Measurements from ENCODE around the gene SCNM1. TPM values are rescaled to one million over a fixed set of nuclear protein-coding genes. Genes with fewer than 3 reads are reported as not detected.
A peak's percentile ranks its signal among the peaks of the same experiment; 100 is the strongest.
"Not testable (repeated sequence)": the region's sequence is repeated elsewhere in the genome, so short reads cannot be mapped to it uniquely, and the experiment has no call there.

Gene SCNM1
- polyA plus RNA-seq, 1 donor, result 36.7 TPM

GRCh38 chr1:151194894-151195594 is 29.1 kb downstream of the SCNM1 start:
- not testable (repeated sequence) for DNase-seq

GRCh38 chr1:151196292-151196800 is 30.4 kb downstream of the SCNM1 start:
- DNase-seq, result peak; percentile 76

- no peak for DNase-seq
These were observed 31.9 kb downstream of the SCNM1 start for GRCh38 chr1:151197863-151198253.

- peak; percentile 98 for DNase-seq
These were observed 32.5 kb downstream of the SCNM1 start, which contains the start of gene PIP5K1A for GRCh38 chr1:151198254-151199127. PIP5K1A (plus strand) TSS chr1:151198552; CDS start chr1:151198997, 445 bp downstream.

- DNase-seq, result peak; percentile 33
These were observed 34.1 kb downstream of the SCNM1 start for GRCh38 chr1:151199873-151200581.

GRCh38 chr1:151205381-151205965 is 39.5 kb downstream of the SCNM1 start:
- not testable (repeated sequence) for DNase-seq

- no peak for DNase-seq
These were observed 44.9 kb downstream of the SCNM1 start for GRCh38 chr1:151210830-151211229.

GRCh38 chr1:151211972-151212705 is 46.2 kb downstream of the SCNM1 start:
- no peak for DNase-seq

GRCh38 chr1:151213560-151213959 is 47.6 kb downstream of the SCNM1 start:
- no peak for DNase-seq

Other genes with a start within 250 kb of the SCNM1 start
- 45.0 TPM for gene SETDB1, start 239.8 kb upstream of the SCNM1 start, polyA plus RNA-seq (ENCODE audit: insufficient read length)
- gene CERS2, start 191.3 kb upstream of the SCNM1 start, polyA plus RNA-seq (ENCODE audit: insufficient read length), result 69.0 TPM
- 3.8 TPM for gene ANXA9, start 183.9 kb upstream of the SCNM1 start, polyA plus RNA-seq (ENCODE audit: insufficient read length)
- gene MINDY1, start 159.2 kb upstream of the SCNM1 start, polyA plus RNA-seq (ENCODE audit: insufficient read length), result 24.4 TPM
- 27.1 TPM for gene PRUNE1, start 157.7 kb upstream of the SCNM1 start, polyA plus RNA-seq (ENCODE audit: insufficient read length)
- gene BNIPL, start 129.6 kb upstream of the SCNM1 start, polyA plus RNA-seq (ENCODE audit: insufficient read length), result 1.1 TPM
- 6.0 TPM for gene C1orf56, start 118.4 kb upstream of the SCNM1 start, polyA plus RNA-seq (ENCODE audit: insufficient read length)
- 60.6 TPM for gene CDC42SE1, start 106.5 kb upstream of the SCNM1 start, polyA plus RNA-seq (ENCODE audit: insufficient read length)
- gene MLLT11, start 105.7 kb upstream of the SCNM1 start, polyA plus RNA-seq (ENCODE audit: insufficient read length), result 11.1 TPM
- gene GABPB2, start 95.4 kb upstream of the SCNM1 start, polyA plus RNA-seq (ENCODE audit: insufficient read length), result 7.0 TPM
- gene SEMA6C, start 19.5 kb upstream of the SCNM1 start, polyA plus RNA-seq (ENCODE audit: insufficient read length), result 120 TPM
- 2.5 TPM for gene TNFAIP8L2, start 9.5 kb upstream of the SCNM1 start, polyA plus RNA-seq (ENCODE audit: insufficient read length)
- gene LYSMD1, start 242 bp upstream of the SCNM1 start, polyA plus RNA-seq (ENCODE audit: insufficient read length), result 12.2 TPM
- gene TMOD4, start 9.8 kb downstream of the SCNM1 start, polyA plus RNA-seq (ENCODE audit: insufficient read length), result 27.4 TPM
- gene VPS72, start 24.1 kb downstream of the SCNM1 start, polyA plus RNA-seq (ENCODE audit: insufficient read length), result 45.4 TPM
- gene PIP5K1A, start 32.4 kb downstream of the SCNM1 start, polyA plus RNA-seq (ENCODE audit: insufficient read length), result 43.5 TPM
- gene PSMD4, start 88.6 kb downstream of the SCNM1 start, polyA plus RNA-seq (ENCODE audit: insufficient read length), result 121 TPM
- 13.5 TPM for gene ZNF687, start 116.2 kb downstream of the SCNM1 start, polyA plus RNA-seq (ENCODE audit: insufficient read length)
- gene PI4KB, start 161.3 kb downstream of the SCNM1 start, polyA plus RNA-seq (ENCODE audit: insufficient read length), result 56.5 TPM
- gene RFX5, start 181.1 kb downstream of the SCNM1 start, polyA plus RNA-seq (ENCODE audit: insufficient read length), result 24.0 TPM
- 35.2 TPM for gene SELENBP1, start 206.6 kb downstream of the SCNM1 start, polyA plus RNA-seq (ENCODE audit: insufficient read length)
- gene PSMB4, start 233.4 kb downstream of the SCNM1 start, polyA plus RNA-seq (ENCODE audit: insufficient read length), result 142 TPM

Measured in hindlimb muscle (tissue), 1 donor.